Measurements from ENCODE around the gene KCTD2. TPM values are rescaled to one million over a fixed set of nuclear protein-coding genes. Genes with fewer than 3 reads are reported as not detected.

KCTD2 gene
- total RNA-seq, 4 donors from 2014 or later: 18.9 to 30.8 (median 24.2) TPM

DNA sequence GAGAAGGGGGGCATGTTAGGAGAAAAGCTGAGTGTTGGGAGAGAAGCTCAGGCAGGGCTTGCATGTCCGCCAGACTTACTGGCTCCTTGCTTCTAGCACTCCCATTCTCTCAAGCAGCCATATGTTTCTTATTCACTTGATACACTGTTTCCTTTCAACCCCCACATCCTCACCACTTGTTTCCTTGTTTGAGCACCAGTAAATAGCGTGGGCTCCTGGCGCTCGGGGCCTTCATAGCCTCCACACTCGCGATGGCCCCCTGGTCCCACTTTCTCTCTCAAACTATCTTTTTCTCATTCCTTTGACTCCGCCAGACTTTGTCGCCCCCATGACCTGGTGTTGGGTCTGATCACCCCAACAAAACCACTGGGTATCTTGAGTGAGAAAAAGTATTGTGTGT lies 16.9 kb upstream of the KCTD2 start:
- TF ChIP-seq, protein P1, sequence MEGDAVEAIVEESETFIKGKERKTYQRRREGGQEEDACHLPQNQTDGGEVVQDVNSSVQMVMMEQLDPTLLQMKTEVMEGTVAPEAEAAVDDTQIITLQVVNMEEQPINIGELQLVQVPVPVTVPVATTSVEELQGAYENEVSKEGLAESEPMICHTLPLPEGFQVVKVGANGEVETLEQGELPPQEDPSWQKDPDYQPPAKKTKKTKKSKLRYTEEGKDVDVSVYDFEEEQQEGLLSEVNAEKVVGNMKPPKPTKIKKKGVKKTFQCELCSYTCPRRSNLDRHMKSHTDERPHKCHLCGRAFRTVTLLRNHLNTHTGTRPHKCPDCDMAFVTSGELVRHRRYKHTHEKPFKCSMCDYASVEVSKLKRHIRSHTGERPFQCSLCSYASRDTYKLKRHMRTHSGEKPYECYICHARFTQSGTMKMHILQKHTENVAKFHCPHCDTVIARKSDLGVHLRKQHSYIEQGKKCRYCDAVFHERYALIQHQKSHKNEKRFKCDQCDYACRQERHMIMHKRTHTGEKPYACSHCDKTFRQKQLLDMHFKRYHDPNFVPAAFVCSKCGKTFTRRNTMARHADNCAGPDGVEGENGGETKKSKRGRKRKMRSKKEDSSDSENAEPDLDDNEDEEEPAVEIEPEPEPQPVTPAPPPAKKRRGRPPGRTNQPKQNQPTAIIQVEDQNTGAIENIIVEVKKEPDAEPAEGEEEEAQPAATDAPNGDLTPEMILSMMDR (IDR thresholded peaks at IDR 0.05; ENCODE audit: low read depth): no peak

DNA sequence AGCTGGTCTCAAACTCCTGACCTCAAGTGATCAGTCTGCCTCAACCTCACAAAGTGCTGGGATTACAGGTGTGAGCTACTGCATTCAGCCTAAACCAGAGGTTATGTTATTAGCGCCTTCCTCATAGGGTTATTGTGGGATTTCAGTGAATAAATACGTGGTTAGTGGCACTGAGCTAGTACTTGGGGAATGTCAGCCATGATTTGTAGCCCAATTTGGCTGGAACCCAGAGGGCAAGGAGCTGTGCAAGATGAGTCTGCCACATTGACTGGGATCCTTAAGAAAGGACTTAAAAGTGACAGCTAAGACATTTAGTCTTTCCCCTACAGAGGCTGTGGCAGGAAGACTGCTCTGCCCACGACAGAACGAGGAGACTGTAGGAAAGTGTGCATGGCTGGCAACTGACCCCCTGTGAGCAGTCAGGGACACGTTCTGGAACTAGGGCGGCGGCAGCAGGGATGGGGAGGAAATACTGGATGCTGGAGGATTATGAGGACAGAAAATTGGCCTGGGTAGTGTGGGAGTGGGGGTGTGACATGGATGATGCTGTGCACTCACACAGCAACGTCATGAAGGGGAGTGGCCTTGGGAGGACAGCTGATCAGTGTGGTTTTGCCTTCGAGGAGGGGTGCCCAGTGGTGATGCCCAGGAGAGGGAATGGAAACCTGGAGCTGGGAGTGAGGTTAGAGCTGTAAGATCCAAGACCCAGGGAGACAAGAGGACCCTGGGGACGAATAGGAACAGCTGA lies 14.9 kb upstream of the KCTD2 start:
- TF ChIP-seq, protein P1 (IDR thresholded peaks at IDR 0.05; ENCODE audit: low read depth): no peak

DNA sequence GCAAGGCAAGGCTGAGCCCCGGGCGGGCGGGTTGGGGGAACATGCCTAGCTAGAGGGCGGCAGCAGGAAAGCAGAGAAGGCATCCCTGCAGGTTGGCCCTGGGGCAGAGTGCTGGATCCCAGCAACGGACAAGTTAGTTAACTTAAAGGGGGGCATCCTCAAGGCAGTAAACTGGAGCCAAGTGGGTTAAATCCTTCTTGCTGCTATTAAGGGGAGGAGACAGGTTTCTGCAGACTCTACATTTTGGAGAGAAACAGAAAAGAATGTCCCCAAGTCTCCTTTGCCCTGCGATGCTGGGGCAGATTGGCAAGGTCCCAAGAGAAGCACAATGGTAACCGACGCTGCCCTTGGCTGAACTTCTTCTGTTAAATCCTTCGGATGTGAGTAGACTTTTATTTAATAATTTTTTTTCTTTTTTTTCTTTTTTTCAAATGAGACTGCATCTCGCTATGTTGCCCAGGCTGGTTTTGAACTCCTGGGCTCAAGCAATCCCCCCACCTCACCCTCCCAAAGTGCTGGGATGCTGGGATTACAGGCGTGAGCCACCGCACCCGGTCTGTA lies 14.2 kb upstream of the KCTD2 start:
- TF ChIP-seq, protein P1 (IDR thresholded peaks at IDR 0.05; ENCODE audit: low read depth): no peak

DNA sequence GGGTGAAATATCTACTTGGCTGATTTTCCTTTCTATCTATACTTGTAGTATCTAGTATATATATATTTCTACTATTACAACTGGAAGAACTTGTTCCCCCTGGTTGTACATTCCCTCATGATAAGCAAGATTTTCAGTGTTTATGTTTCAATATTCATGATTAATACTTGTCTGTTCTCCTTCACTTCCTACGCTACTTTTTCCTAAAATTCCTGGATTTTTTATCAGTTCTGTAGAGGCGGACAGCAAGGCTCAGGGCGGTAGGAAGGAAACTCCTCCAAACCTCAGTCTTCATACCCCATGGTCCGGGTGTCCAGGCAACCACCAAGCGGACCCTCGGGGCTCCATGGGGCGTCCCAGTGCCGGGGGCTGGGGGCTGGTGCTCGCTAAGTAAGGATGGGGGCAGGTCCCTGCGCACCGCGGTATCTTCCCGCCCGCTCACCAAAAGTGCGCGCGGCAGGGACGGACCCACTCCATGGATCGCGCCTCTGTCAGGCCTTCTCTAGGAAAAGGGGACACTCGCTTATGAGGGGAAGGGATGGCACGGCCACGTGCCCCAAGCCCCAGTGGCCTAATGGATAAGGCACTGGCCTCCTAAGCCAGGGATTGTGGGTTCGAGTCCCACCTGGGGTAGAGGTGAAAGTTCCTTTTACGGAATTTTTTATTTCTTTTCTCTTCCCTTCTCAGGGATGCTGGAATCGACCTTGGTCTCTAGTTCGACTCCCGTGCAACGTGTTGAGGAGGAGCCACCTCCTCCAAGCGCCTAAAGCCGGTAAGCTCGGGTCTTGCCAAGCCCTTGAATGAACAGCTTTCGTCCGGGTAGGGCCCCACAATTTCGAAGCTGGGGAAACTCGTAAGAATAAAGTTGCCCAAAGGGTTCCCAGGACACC lies 13.4 kb upstream of the KCTD2 start:
- TF ChIP-seq, protein P1 (IDR thresholded peaks at IDR 0.05; ENCODE audit: low read depth): no peak

GRCh38 chr17:75034236-75034908 lies 12.7 kb upstream of the KCTD2 start:
- TF ChIP-seq, protein P1 (IDR thresholded peaks at IDR 0.05; ENCODE audit: low read depth): no peak

DNA sequence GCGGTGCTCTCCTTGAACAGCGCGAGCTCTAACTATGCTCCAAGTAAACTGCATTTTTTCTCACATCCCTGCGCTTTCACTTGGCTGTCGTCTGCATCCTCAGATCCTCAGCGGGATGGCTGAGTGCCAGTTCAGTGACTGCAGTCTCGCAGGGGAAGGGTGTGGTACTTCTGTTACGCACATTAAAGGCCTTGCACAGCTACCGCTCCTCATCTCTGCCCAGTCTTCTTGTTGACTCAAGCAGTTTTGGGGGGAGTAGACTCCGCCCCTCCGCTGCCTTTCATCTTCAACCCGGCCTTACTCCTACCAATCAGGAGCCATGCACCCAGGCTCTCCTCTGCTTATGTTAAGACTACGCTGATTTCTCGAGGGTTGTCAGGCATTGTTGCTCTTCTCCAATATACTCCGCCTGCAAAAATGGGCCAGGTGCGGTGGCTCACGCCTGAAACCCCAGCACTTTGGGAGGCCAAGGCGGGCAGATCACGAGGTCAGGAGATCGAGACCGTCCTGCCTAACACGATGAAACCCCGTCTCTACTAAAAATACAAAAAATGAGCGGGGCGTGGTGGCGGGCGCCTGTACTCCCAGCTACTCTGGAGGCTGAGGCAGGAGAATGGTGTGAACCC lies 10.3 kb upstream of the KCTD2 start:
- TF ChIP-seq, protein P1 (IDR thresholded peaks at IDR 0.05; ENCODE audit: low read depth): no peak
